GM10266 (cell line): ENCODE data around the gene RNF20.

ENCODE experiments used
- DNase-seq: peaks from one replicate; pipeline ENCODE4 v3.0.0; 2012; ENCODE audit errors: extremely low spot score
- TF ChIP-seq, protein P1 (sequence below): IDR thresholded peaks from 2 replicates; pipeline ENCODE4 v1.5.1; 2012; ENCODE audit warnings: mild to moderate bottlenecking, low read depth; ENCODE audit not compliant: control insufficient read depth, insufficient read depth; ENCODE audit errors: missing control alignments

The RNF20 gene

GRCh38 chr9:101567725-101568350, 34.2 kb downstream of the RNF20 start:
- no peak for DNase-seq
- TF ChIP-seq, protein P1, sequence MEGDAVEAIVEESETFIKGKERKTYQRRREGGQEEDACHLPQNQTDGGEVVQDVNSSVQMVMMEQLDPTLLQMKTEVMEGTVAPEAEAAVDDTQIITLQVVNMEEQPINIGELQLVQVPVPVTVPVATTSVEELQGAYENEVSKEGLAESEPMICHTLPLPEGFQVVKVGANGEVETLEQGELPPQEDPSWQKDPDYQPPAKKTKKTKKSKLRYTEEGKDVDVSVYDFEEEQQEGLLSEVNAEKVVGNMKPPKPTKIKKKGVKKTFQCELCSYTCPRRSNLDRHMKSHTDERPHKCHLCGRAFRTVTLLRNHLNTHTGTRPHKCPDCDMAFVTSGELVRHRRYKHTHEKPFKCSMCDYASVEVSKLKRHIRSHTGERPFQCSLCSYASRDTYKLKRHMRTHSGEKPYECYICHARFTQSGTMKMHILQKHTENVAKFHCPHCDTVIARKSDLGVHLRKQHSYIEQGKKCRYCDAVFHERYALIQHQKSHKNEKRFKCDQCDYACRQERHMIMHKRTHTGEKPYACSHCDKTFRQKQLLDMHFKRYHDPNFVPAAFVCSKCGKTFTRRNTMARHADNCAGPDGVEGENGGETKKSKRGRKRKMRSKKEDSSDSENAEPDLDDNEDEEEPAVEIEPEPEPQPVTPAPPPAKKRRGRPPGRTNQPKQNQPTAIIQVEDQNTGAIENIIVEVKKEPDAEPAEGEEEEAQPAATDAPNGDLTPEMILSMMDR, result no peak

DNA sequence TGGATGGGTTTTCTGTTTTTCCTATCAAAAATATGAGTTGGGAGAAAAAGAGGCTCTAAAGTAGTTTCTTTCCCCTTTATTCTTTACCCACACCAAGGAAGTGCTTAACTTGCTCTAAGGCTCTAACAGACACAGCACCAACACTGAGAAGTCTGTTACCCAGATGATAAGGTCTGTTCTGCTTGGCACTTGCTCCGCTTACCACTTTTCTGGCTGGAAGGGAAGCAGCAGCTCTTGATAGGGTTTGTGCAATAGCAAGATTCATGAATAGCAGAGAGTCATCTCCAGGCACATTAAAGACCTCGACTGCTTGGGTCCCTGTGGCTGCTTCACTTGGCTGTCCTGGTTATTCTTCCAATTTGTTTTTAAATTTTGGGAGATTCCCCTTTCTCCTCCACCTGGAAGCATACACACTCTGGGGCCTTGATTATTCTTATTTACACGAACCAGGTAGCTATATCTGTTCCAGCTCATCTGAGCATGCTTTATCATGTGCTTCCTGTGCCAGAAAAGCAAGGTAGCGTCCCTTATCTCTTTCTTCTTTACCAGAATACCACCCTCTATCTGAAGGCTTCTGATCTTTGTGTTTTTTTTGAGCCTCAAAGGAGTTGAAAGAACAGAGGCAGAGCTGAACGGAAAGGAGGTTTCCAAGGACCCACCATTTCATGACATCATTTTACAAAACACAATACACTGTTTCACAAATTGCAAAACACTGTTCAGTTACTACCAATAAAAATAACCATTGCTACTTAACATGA, 36.3 kb downstream of the RNF20 start:
- TF ChIP-seq, protein P1, result no peak
- no peak for DNase-seq

GRCh38 chr9:101571114-101571513, 37.5 kb downstream of the RNF20 start:
- no peak for DNase-seq
- TF ChIP-seq, protein P1, result no peak

DNA sequence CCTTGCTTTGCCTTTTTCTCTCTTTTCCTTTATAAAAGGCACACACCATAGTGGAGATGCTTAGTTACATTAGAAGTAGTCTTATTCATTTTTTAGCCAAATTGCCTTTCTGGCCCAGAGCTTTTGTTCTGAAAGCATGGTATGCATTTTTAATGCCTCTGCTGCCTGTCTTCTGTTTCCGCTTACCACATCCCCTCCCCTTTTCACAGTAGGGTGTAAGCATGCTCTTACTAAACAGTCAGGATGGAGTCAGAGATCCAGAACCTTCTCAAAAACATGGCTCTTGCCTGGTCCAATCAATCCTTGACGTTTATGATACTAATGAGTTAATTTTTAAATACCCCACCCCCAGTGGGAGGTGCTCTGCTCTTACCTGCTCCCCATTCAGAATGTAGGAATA, 38.7 kb downstream of the RNF20 start:
- no peak for DNase-seq
- TF ChIP-seq, protein P1, result no peak

DNA sequence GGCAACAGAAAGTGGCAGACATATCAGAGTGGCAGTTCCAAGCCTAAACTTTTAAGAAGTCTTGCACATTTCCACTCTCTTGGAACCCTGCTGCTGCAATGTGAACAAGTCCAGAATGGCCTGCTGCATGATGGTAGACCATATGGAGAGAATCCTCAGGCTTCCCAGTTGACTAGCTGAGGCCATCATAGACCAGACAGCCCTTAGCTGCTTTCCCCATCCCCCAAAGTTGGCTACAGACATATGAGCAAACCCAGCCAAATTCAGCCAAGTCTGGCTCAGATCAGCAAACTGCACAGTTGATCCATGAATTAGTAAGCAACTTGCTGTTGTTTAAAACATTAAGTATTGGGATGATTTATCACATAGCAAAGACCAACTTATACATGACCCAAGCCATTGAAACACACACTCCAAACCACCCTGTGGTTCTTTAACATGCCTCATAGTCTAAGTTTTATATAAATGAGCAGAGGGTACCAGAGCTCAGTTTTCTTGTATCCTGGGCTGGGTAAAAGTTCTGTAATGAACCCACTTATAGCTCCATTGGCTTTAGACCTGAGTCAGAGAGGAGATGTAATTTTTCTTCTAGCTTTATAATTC, 41.2 kb downstream of the RNF20 start:
- TF ChIP-seq, protein P1, result no peak
- DNase-seq, result no peak

DNA sequence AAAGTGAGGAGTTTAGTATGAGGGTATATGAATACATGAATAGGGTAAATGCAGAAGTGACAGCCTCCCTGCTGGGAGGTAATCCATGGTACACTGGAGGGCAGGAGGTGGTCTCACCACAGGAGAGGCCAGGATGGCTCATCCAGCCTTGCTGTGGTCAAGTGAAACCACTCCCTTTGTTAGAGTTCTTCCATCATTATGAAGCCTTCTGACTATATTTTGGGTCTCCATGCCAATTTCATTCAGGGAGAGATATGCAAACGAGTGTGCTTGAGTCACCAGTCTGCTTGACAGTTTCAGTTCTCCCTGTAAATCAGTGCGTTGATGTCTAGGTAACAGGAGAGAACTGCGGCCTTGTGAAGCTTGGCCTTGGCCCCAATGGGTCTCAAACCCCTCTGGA, 44.7 kb downstream of the RNF20 start:
- TF ChIP-seq, protein P1, result no peak
- DNase-seq, result no peak
